B cell (primary cell): ENCODE measurements around the gene TTC34. TPM values are rescaled to one million over a fixed set of nuclear protein-coding genes. Genes with fewer than 3 reads are reported as not detected.

Experiments used
- ATAC-seq: fragments of 200-7000 bp; cut with Tn5 transposase; one replicate; pipeline ENCODE4 v1.10.0; 2021; ENCODE audit warnings: low read depth, mild to moderate bottlenecking, moderate number of reproducible peaks, moderate library complexity
- CTCF ChIA-PET: fragments of 350-600 bp; sonication (Branson Sonifier 250); formaldehyde crosslinking; loops from one replicate; lab custom pipeline; 2021; ENCODE audit warnings: antibody characterized with exemption, inconsistent platforms; lab: Charles Lee
- POLR2A ChIA-PET: fragments of 350-600 bp; sonication (Branson Sonifier 250); formaldehyde crosslinking; loops from one replicate; lab custom pipeline; 2021; ENCODE audit warnings: antibody characterized with exemption; lab: Charles Lee
- DNase-seq: peaks from one replicate; pipeline ENCODE4 v3.0.0; 2013
- H2AFZ ChIP-seq: 2 replicates; pipeline ENCODE4 v1.6.1; 2012; ENCODE audit warnings: mild to moderate bottlenecking, low read depth, low read length; ENCODE audit not compliant: insufficient read depth, poor library complexity, severe bottlenecking
- H3K27ac ChIP-seq, 2 donors: 1 replicate in 1 of 2; 2 replicates in 1 of 2; pipeline ENCODE4 v1.5.1; 2012 to 2013; ENCODE audit warnings: low read length in 2 of 2, mild to moderate bottlenecking in 2 of 2, moderate library complexity in 1 of 2
- H3K27me3 ChIP-seq, 4 experiments: fragments of 200-600 bp in 1 of 4; sonication (generic) in 1 of 4; replicated peaks in 1 of 4; 1 replicate in 2 of 4; 2 replicates in 2 of 4; pipeline versions ENCODE4 v1.6.1 to v1.7.0; 2013 to 2016; ENCODE audit warnings: low read length in 3 of 4, mild to moderate bottlenecking in 2 of 4, mixed read lengths in 1 of 4, moderate library complexity in 1 of 4; ENCODE audit not compliant: insufficient read depth in 4 of 4, control insufficient read depth in 3 of 4; ENCODE audit errors: control extremely low read depth in 1 of 4
- H3K36me3 ChIP-seq, 2 experiments: replicated peaks in 1 of 2; 1 replicate in 1 of 2; 2 replicates in 1 of 2; pipeline versions ENCODE4 v1.6.1 to v1.7.1; 2013; ENCODE audit warnings: low read length in 1 of 2; ENCODE audit not compliant: insufficient read depth in 2 of 2, control insufficient read depth in 1 of 2; ENCODE audit errors: control extremely low read depth in 1 of 2, extremely low read depth in 1 of 2
- H3K4me1 ChIP-seq, 2 donors: fragments of 200-600 bp in 1 of 2; sonication (generic) in 1 of 2; 1 replicate in 1 of 2; 2 replicates in 1 of 2; pipeline versions ENCODE4 v1.5.1 to v1.6.1; 2013 to 2017; ENCODE audit warnings: low read length in 2 of 2; ENCODE audit not compliant: control insufficient read depth in 2 of 2, insufficient read depth in 2 of 2
- H3K4me2 ChIP-seq: replicated peaks from 2 replicates; pipeline ENCODE3; 2012; ENCODE audit warnings: mild to moderate bottlenecking, low read depth, low read length; ENCODE audit not compliant: poor library complexity, severe bottlenecking
- H3K4me3 ChIP-seq, 5 experiments: fragments of 200-600 bp in 1 of 5; sonication (generic) in 1 of 5; 1 replicate in 3 of 5; 2 replicates in 2 of 5; pipeline versions ENCODE4 v1.5.1 to v1.7.0; 2011 to 2016; ENCODE audit warnings: low read length in 4 of 5, mild to moderate bottlenecking in 4 of 5, low read depth in 2 of 5, control low read depth in 1 of 5, moderate library complexity in 1 of 5; ENCODE audit not compliant: insufficient read depth in 1 of 5; ENCODE audit errors: control extremely low read depth in 1 of 5, extremely low read depth in 1 of 5
- H3K79me2 ChIP-seq: fragments of 200-600 bp; sonication (generic); one replicate; pipeline ENCODE4 v1.6.0; 2016; ENCODE audit warnings: low read length; ENCODE audit not compliant: control insufficient read depth, insufficient read depth
- H3K9ac ChIP-seq: fragments of 200-600 bp; sonication (generic); 2 replicates; pipeline ENCODE4 v1.6.1; 2017; ENCODE audit warnings: mild to moderate bottlenecking, low read length, moderate library complexity
- H3K9me3 ChIP-seq, 3 donors: one replicate each; pipeline versions ENCODE4 v1.6.1 to v1.7.1; 2013; ENCODE audit warnings: low read length in 2 of 3; ENCODE audit not compliant: control insufficient read depth in 2 of 3, insufficient read depth in 1 of 3; ENCODE audit errors: control extremely low read depth in 1 of 3
- H4K20me1 ChIP-seq: 2 replicates; pipeline ENCODE4 v1.6.0; 2012; ENCODE audit warnings: mild to moderate bottlenecking, low read length; ENCODE audit not compliant: insufficient read depth, control insufficient read depth, poor library complexity, severe bottlenecking
- H3K27ac Mint-ChIP-seq: one replicate; pipeline ENCODE4 v1.8.0; 2021; ENCODE audit warnings: mixed read lengths
- H3K27me3 Mint-ChIP-seq: one replicate; pipeline ENCODE4 v1.8.0; 2021; ENCODE audit warnings: mixed read lengths
- H3K4me1 Mint-ChIP-seq: one replicate; pipeline ENCODE4 v1.8.0; 2021; ENCODE audit warnings: mixed read lengths
- H3K4me3 Mint-ChIP-seq: one replicate; pipeline ENCODE4 v1.8.0; 2021; ENCODE audit warnings: mixed read lengths
- H3K9me3 Mint-ChIP-seq: one replicate; pipeline ENCODE4 v1.8.0; 2022; ENCODE audit warnings: mixed read lengths; ENCODE audit not compliant: insufficient read depth
- EZH2 ChIP-seq: IDR thresholded peaks from 2 replicates; pipeline ENCODE4 v1.6.1; 2012; ENCODE audit warnings: borderline replicate concordance, low read depth, mild to moderate bottlenecking, moderate library complexity, low read length; ENCODE audit not compliant: insufficient read depth, poor library complexity, severe bottlenecking
- WGBS: methylation state at CpG from one replicate; pipeline ENCODE4 v1.1.5; 2013; ENCODE audit warnings: missing lambda C conversion rate; ENCODE audit not compliant: insufficient coverage; 5-methylcytosine and 5-hydroxymethylcytosine counted together
- intact Hi-C: fragments of 100-400 bp; cut with micrococcal nuclease; formaldehyde crosslinking; loops from one replicate; pipeline ENCODE4 v1.10.0; 2022
- polyA plus RNA-seq: library from polyadenylated mRNA; depleted of rRNA; stranded (reverse); fragments of >200 nt; gene quantifications from 2 replicates; pipeline ENCODE4 v1.2.3, GENCODE V29; 2012
- total RNA-seq, 2 donors: library from RNA; stranded (reverse); fragments of 120-200 nt in 1 of 2; gene quantifications; 1 replicate in 1 of 2; 2 replicates in 1 of 2; pipeline versions ENCODE4 v1.2.3 to v1.2.4, GENCODE V29; 2013 to 2022
- TF ChIP-seq, protein P1 (sequence below): fragments of 200-600 bp; IDR thresholded peaks from one replicate; pipeline ENCODE4 v1.8.0; 2022; ENCODE audit warnings: antibody characterized with exemption, mild to moderate bottlenecking

Gene TTC34
- total and polyA plus RNA-seq, 2 donors (not counting 1 experiment from before 2014, with no cell fraction given): 2.1 to 8.1 TPM

DNA sequence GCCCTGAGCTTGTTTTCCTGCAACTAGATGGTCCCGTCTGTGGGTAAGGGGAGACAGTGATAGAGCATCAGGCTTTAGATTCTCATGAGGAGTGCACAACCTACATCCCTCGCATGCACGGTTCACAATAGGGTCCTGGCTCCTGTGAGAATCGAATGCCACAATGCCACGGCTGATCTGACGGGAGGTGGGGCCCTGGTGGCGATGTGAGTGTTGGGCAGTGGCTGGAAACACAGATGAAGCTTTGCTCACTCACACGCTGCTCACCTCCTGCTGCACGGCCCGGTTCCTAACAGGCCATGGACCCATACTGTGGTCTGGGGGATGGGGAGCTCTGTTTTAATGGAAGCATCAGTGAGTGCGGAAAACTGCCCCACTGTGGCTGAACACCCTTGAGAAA is 35.8 kb upstream of the TTC34 start:
- ChIA-PET CTCF (no interaction called here), POLR2A (no interaction called here)
- intact Hi-C loops: no loop called here
- peaks cover 9% of the 10 kb centered on the region for H3K27me3 Mint-ChIP-seq
- DNase-seq (no peak), ATAC-seq (no peak)
- no peak overlapping the region for H2AFZ ChIP-seq
- no peaks in the 10 kb centered on the region for H3K79me2 ChIP-seq
- no peak overlapping the region for H3K27ac ChIP-seq
- peaks cover 2% of the 10 kb centered on the region for H3K9me3 Mint-ChIP-seq
- no peak overlapping the region for H3K4me3 Mint-ChIP-seq
- no peaks in the 10 kb centered on the region for H3K27me3 ChIP-seq
- TF ChIP-seq, protein P1, sequence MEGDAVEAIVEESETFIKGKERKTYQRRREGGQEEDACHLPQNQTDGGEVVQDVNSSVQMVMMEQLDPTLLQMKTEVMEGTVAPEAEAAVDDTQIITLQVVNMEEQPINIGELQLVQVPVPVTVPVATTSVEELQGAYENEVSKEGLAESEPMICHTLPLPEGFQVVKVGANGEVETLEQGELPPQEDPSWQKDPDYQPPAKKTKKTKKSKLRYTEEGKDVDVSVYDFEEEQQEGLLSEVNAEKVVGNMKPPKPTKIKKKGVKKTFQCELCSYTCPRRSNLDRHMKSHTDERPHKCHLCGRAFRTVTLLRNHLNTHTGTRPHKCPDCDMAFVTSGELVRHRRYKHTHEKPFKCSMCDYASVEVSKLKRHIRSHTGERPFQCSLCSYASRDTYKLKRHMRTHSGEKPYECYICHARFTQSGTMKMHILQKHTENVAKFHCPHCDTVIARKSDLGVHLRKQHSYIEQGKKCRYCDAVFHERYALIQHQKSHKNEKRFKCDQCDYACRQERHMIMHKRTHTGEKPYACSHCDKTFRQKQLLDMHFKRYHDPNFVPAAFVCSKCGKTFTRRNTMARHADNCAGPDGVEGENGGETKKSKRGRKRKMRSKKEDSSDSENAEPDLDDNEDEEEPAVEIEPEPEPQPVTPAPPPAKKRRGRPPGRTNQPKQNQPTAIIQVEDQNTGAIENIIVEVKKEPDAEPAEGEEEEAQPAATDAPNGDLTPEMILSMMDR: no peak
- TF ChIP-seq EZH2: no peak
- H3K9me3 ChIP-seq: peaks cover 0 to 9% (median 0%) of the 10 kb centered on the region in 3 donors
- no peak overlapping the region for H3K4me2 ChIP-seq
- no peaks in the 10 kb centered on the region for H3K36me3 ChIP-seq
- 85% methylated on average over 11 of the region's 11 CpGs for WGBS
- H3K4me1 Mint-ChIP-seq: peaks cover 2% of the 10 kb centered on the region
- H4K20me1 ChIP-seq: no peaks in the 10 kb centered on the region
- H3K9ac ChIP-seq: no peak overlapping the region
- no peak overlapping the region for H3K4me3 ChIP-seq
- H3K27ac Mint-ChIP-seq: no peak overlapping the region
- H3K4me1 ChIP-seq: peaks cover 3 to 4% of the 10 kb centered on the region in 2 donors

DNA sequence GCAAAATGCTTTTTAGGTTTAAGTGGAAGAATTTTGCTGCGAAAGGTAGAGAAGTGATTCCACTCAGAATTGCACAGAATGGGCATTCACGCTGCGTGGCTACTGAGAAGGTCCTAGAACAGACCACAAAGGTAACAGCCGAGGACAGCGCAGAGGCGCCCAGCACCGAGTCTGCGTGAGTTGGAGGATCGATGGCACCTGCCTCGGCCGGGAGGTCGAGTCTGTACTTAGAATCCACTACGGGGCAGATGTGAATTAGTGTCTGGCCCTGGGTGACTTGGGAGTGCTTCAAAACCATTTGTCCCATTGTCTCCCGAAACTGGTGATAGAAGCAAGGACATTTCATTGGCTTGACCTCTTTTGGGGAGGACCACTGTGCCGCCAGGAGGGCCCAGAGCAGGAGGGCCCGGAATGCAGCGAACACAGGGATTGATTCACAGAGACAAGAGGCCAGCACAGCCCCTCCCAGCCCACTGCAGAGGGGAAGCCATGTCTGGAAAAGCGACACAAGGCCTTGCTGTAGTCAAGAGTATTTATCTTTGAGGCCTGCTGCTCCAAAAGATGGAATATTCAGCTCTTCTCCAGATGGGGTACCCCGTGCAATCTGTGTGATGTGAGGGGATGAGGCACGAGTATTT is 35.0 kb upstream of the TTC34 start:
- CTCF ChIA-PET: no interaction called here
- Histone ChIP-seq H3K9ac (no peak overlapping the region), H2AFZ (no peak overlapping the region), H3K4me2 (no peak overlapping the region), H3K27me3 (no peaks in the 10 kb centered on the region), H4K20me1 (no peaks in the 10 kb centered on the region), H3K79me2 (no peaks in the 10 kb centered on the region), H3K27ac (no peak overlapping the region), H3K9me3 (peaks cover 0 to 17% (median 0%) of the 10 kb centered on the region in 3 donors), H3K36me3 (no peaks in the 10 kb centered on the region), H3K4me1 (peaks cover 3 to 4% of the 10 kb centered on the region in 2 donors), H3K4me3 (no peak overlapping the region)
- WGBS: 91% methylated on average over 19 of the region's 20 CpGs
- intact Hi-C loops: no loop called here
- ATAC-seq (no peak), DNase-seq (no peak)
- H3K4me3 Mint-ChIP-seq: no peak overlapping the region
- no peak overlapping the region for H3K27ac Mint-ChIP-seq
- peaks cover 2% of the 10 kb centered on the region for H3K9me3 Mint-ChIP-seq
- H3K4me1 Mint-ChIP-seq: peaks cover 2% of the 10 kb centered on the region
- H3K27me3 Mint-ChIP-seq: peaks cover 6% of the 10 kb centered on the region
- POLR2A ChIA-PET: no interaction called here
- no peak for TF ChIP-seq EZH2
- TF ChIP-seq, protein P1: no peak
